ENCODE measurements around the gene SLC6A19.

- TF ChIP-seq CTCF (IDR thresholded peaks at IDR 0.05), result no peak
- no peak for TF ChIP-seq EZH2 (IDR thresholded peaks at IDR 0.05; ENCODE audit: borderline replicate concordance, insufficient read depth, low read depth, low read length, poor library complexity, severe bottlenecking)
Measured at GRCh38 chr5:1208743-1209488, 7.5 kb downstream of the SLC6A19 start.

Measured in B cell (primary cell).